ENCODE results near the gene CPPED1.

- no peak for TF ChIP-seq CTCF (IDR thresholded peaks at IDR 0.05)
- no peak for TF ChIP-seq POLR2AphosphoS5 (IDR thresholded peaks at IDR 0.05)
Measured at GRCh38 chr16:12682432-12683165, 121.1 kb downstream of the CPPED1 start.

Measured in gastroesophageal sphincter (tissue), 3 donors.